ENCODE results near the gene ACTA2. TPM values are rescaled to one million over a fixed set of nuclear protein-coding genes. Genes with fewer than 3 reads are reported as not detected.

The ACTA2 gene
- total and polyA plus RNA-seq, 7 donors, result 39.6 to 73.1 (median 56.6) TPM

DNA sequence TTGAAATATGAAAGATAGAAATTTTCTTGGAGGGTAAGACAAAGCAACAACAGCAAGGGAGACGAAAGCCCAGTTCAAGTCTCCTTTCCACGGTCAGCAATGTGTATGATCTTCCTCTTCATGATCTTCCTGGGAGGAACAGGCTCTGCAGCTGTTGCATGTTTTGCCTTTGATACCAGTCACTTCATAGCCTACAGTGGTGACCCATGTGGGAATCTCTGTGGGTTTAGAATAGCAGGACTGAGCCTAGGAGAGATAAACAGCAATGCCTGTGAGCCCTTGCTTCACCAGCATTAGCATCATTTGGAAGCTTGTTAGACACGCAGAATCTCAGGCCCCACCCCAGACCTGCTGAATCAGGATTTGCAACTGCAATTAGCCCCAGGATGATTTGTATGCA lies 40.7 kb downstream of the ACTA2 start:
- TF ChIP-seq, protein P1, sequence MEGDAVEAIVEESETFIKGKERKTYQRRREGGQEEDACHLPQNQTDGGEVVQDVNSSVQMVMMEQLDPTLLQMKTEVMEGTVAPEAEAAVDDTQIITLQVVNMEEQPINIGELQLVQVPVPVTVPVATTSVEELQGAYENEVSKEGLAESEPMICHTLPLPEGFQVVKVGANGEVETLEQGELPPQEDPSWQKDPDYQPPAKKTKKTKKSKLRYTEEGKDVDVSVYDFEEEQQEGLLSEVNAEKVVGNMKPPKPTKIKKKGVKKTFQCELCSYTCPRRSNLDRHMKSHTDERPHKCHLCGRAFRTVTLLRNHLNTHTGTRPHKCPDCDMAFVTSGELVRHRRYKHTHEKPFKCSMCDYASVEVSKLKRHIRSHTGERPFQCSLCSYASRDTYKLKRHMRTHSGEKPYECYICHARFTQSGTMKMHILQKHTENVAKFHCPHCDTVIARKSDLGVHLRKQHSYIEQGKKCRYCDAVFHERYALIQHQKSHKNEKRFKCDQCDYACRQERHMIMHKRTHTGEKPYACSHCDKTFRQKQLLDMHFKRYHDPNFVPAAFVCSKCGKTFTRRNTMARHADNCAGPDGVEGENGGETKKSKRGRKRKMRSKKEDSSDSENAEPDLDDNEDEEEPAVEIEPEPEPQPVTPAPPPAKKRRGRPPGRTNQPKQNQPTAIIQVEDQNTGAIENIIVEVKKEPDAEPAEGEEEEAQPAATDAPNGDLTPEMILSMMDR (IDR thresholded peaks at IDR 0.05), result no peak
- DNase-seq (no peak), ATAC-seq (no peak)
- H3K4me1 ChIP-seq, result no peaks in the 10 kb centered on the region
- H3K27ac ChIP-seq, result no peak overlapping the region
- H3K36me3 ChIP-seq (ENCODE audit: insufficient read depth in 1 of 2, low read depth in 1 of 2), result no peaks in the 10 kb centered on the region
- H3K27me3 ChIP-seq (ENCODE audit: insufficient read depth in 3 of 3, low read length in 2 of 3), result no peaks in the 10 kb centered on the region
- H3K4me3 ChIP-seq, result no peak overlapping the region
- intact Hi-C loops (cut with DNase I), result no loop called here
- no peaks in the 10 kb centered on the region for H3K9me3 ChIP-seq
- WGBS, 3 donors, result 69 to 86% (median 79%) methylated on average over 3 of the region's 3 CpGs

DNA sequence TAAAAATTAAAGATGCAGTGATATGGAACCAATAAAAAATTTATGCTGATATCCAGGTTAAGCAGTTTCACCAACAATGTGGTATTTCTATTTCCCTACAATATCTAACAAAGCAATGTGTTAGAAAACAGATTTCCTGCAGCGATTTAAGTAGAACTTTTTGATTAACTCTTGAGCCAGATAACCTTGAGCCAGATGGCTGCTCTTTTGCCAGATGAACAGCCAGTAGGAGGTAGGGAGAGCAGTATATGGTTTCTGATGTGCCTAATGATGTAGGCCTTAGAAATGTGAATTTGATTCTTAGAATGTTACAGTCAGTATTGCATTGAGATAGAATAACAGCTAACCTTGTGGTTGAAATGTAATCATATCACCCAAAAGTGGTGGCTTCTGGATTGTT lies 41.5 kb downstream of the ACTA2 start:
- 26 to 32% (median 32%) methylated on average over 1 of the region's 1 CpG for WGBS, 3 donors

DNA sequence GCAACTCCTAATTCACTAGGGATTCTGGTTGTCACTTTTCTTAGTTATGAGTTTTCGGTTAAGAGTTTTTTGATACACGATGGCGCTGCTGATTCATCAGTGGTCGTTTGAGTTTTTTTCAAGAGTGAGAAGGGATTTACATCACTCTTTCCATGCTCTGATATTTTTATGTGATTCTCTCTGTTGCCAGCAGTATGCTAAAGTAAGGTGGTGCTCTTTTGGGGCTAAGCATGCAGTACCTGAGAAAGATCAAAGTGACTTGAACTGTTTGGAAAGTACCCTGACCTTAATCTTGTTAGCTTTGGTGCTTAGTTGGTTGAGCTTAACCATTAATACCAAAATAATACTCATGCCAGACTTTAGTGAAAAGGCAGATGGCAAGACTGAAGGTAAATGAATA lies 44.4 kb downstream of the ACTA2 start:
- H3K36me3 ChIP-seq (ENCODE audit: insufficient read depth in 1 of 2, low read depth in 1 of 2), result no peaks in the 10 kb centered on the region
- TF ChIP-seq, protein P1 (IDR thresholded peaks at IDR 0.05), result no peak
- no peaks in the 10 kb centered on the region for H3K4me1 ChIP-seq
- ATAC-seq (no peak), DNase-seq (no peak)
- intact Hi-C loops (cut with DNase I), result no loop called here
- no peaks in the 10 kb centered on the region for H3K9me3 ChIP-seq
- WGBS, 3 donors, result 66 to 71% (median 71%) methylated on average over 4 of the region's 4 CpGs
- H3K27me3 ChIP-seq (ENCODE audit: insufficient read depth in 3 of 3, low read length in 2 of 3), result no peaks in the 10 kb centered on the region
- H3K4me3 ChIP-seq, result no peak overlapping the region
- no peak overlapping the region for H3K27ac ChIP-seq

More for the DNA sequence above, 41.5 kb downstream of the ACTA2 start:
- ATAC-seq (no peak), DNase-seq (no peak)
- H3K4me3 ChIP-seq, result no peak overlapping the region
- intact Hi-C loops (cut with DNase I), result no loop called here
- H3K27me3 ChIP-seq (ENCODE audit: insufficient read depth in 3 of 3, low read length in 2 of 3), result no peaks in the 10 kb centered on the region
- no peaks in the 10 kb centered on the region for H3K9me3 ChIP-seq
- H3K4me1 ChIP-seq, result no peaks in the 10 kb centered on the region
- H3K36me3 ChIP-seq (ENCODE audit: insufficient read depth in 1 of 2, low read depth in 1 of 2), result no peaks in the 10 kb centered on the region
- TF ChIP-seq, protein P1 (IDR thresholded peaks at IDR 0.05), result no peak
- no peak overlapping the region for H3K27ac ChIP-seq

DNA sequence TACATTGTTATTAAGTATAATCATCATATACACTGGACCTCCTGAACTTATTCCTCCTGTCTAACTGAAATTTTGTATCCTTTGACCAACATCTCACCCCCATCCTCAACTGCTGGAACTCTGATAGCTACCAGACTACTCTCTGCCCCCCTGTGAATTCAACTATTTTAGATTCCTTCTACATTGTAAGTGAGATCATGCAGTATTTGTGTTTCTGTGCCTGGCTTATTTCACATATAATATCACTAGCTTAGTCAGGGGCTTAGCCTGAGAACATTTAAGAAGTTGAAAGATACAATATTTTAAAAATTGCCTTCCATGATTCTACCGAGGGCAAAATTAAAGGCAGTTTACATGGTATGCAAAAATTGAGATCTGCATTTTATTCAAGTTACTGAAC lies 45.7 kb downstream of the ACTA2 start:
- H3K9me3 ChIP-seq, result no peaks in the 10 kb centered on the region
- H3K27me3 ChIP-seq (ENCODE audit: insufficient read depth in 3 of 3, low read length in 2 of 3), result no peaks in the 10 kb centered on the region
- no peaks in the 10 kb centered on the region for H3K36me3 ChIP-seq (ENCODE audit: insufficient read depth in 1 of 2, low read depth in 1 of 2)
- intact Hi-C loops (cut with DNase I), result no loop called here
- DNase-seq (no peak), ATAC-seq (no peak)
- H3K4me1 ChIP-seq, result no peaks in the 10 kb centered on the region
- TF ChIP-seq, protein P1 (IDR thresholded peaks at IDR 0.05), result no peak
- H3K27ac ChIP-seq, result no peak overlapping the region
- H3K4me3 ChIP-seq, result no peak overlapping the region
- WGBS, 3 donors, result 51 to 65% (median 54%) methylated on average over 1 of the region's 1 CpG

DNA sequence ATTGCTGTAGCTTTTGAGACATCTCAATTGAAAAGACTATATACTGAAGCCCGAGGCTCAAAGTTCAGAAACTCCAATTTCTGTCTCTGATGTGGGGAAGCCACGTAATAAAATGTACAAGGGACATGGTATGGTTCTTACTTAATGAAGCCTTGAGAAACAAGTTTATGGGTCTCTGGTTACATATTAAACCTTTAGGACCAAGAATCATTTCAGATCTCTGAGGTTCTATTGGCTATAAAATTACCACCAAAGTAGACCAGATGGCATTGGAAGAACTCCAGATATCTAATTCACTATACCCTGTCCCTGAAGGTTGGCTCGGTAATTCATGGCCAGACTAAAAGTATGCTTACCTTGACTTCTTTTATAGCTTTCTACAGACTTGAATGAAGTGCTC lies 48.9 kb downstream of the ACTA2 start:
- Histone ChIP-seq H3K36me3 (ENCODE audit: insufficient read depth in 1 of 2, low read depth in 1 of 2) (no peaks in the 10 kb centered on the region), H3K27ac (no peak overlapping the region), H3K4me3 (no peak overlapping the region), H3K4me1 (no peaks in the 10 kb centered on the region), H3K27me3 (ENCODE audit: insufficient read depth in 3 of 3, low read length in 2 of 3) (no peaks in the 10 kb centered on the region), H3K9me3 (no peaks in the 10 kb centered on the region)
- intact Hi-C loops (cut with DNase I), result no loop called here
- WGBS, 3 donors, result 75 to 82% (median 78%) methylated on average over 3 of the region's 3 CpGs
- TF ChIP-seq, protein P1 (IDR thresholded peaks at IDR 0.05), result no peak
- no peak for ATAC-seq
- DNase-seq, result no peak
